Peyer's patch (tissue), 4 donors: ENCODE measurements around the gene DSCAML1. TPM values are rescaled to one million over a fixed set of nuclear protein-coding genes. Genes with fewer than 3 reads are reported as not detected.
A peak's percentile ranks its signal among the peaks of the same experiment; 100 is the strongest.

Experiments
- DNase-seq, 3 donors: peaks; one replicate each; pipeline ENCODE4 v3.0.0-alpha.2; 2017 to 2019
- H3K27ac ChIP-seq, 4 donors: fragments of 200-600 bp; sonication (generic); one replicate each; pipeline ENCODE4 v1.5.1; 2016 to 2019
- H3K27me3 ChIP-seq, 2 donors: fragments of 200-600 bp; sonication (generic); one replicate each; pipeline ENCODE4 v1.5.1; 2019
- H3K36me3 ChIP-seq, 3 donors: fragments of 200-600 bp; sonication (generic); one replicate each; pipeline ENCODE4 v1.5.1; 2016 to 2019
- H3K4me1 ChIP-seq, 4 donors: fragments of 200-600 bp; sonication (generic); one replicate each; pipeline ENCODE4 v1.5.1; 2016 to 2019
- H3K4me3 ChIP-seq, 4 donors: fragments of 200-600 bp; sonication (generic); 1 replicate in 3 of 4; 2 replicates in 1 of 4; pipeline ENCODE4 v1.5.1; 2016 to 2019; ENCODE audit warnings: mild to moderate bottlenecking in 1 of 4
- H3K9me3 ChIP-seq, 4 donors: fragments of 200-600 bp; sonication (generic); one replicate each; pipeline ENCODE4 v1.5.1; 2016 to 2019; ENCODE audit warnings: mild to moderate bottlenecking in 1 of 4
- POLR2A ChIP-seq, 2 donors: fragments of 450-650 bp; IDR thresholded peaks; one replicate each; pipeline ENCODE4 v1.5.1; 2017; ENCODE audit warnings: antibody characterized with exemption in 2 of 2, mild to moderate bottlenecking in 2 of 2, moderate library complexity in 2 of 2
- total RNA-seq, 4 donors: library from RNA; depleted of rRNA; stranded (reverse); fragments of >200 nt; gene quantifications; one replicate each; pipeline ENCODE4 v1.1.0, GENCODE V29; 2016
- TF ChIP-seq, protein P1 (sequence below), 6 experiments: fragments of 450-650 bp in 4 of 6; fragments of 200-600 bp in 2 of 6; sonication (generic) in 1 of 6; IDR thresholded peaks; one replicate each; pipeline ENCODE4 v1.5.1; 2017 to 2019; ENCODE audit warnings: antibody characterized with exemption in 6 of 6, mild to moderate bottlenecking in 3 of 6, moderate library complexity in 1 of 6

The DSCAML1 gene
- total RNA-seq, 4 donors from 2014 or later, result 0.18 to 5.8 (median 2.9) TPM

DNA sequence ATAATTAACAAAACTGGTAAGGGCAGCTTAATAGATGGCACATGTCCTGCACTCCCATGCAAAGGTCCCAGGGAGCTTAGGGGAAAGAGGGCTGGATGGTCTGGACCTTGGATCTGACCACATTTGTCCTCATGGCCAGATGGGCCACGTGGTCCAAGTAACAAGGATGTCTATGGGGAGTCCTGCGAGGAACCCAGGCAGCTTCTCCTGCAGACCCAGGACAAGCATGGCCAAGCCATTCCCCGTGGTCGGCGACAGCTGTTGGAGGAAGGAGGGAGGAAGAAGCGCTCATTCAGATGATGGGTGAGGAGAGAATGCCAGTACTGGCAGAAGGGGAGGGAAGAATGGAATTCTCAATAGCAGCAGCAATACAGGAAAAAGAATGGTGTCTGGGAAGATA, 109.2 kb downstream of the DSCAML1 start:
- H3K9me3 ChIP-seq, result no peaks in the 10 kb centered on the region
- H3K4me1 ChIP-seq, result peaks cover 0 to 17% (median 2%) of the 10 kb centered on the region in 4 donors
- H3K27ac ChIP-seq, result no peak overlapping the region
- no peak for TF ChIP-seq POLR2A (IDR thresholded peaks at IDR 0.05)
- H3K36me3 ChIP-seq, result no peaks in the 10 kb centered on the region
- no peak for DNase-seq
- no peak overlapping the region for H3K4me3 ChIP-seq
- H3K27me3 ChIP-seq, result no peaks in the 10 kb centered on the region

DNA sequence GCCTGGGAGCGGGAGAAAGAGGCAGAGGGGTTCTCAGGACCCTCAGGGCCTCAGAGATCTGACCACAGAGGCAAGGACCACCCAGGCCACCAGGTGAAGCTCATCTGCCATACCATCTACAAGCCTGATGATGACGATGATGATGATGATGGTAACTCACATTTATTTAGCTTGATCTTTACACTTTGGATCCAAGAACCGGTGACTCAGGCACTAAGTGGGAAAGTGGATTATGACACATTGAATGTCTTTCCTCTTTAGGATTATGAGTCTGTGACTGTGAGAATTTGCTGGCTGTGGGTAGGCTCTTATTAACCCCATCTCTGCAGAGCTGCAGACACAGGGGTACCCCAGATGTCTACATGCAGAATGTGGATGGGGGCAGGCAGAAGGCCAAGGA, 110.3 kb downstream of the DSCAML1 start:
- TF ChIP-seq, protein P1, sequence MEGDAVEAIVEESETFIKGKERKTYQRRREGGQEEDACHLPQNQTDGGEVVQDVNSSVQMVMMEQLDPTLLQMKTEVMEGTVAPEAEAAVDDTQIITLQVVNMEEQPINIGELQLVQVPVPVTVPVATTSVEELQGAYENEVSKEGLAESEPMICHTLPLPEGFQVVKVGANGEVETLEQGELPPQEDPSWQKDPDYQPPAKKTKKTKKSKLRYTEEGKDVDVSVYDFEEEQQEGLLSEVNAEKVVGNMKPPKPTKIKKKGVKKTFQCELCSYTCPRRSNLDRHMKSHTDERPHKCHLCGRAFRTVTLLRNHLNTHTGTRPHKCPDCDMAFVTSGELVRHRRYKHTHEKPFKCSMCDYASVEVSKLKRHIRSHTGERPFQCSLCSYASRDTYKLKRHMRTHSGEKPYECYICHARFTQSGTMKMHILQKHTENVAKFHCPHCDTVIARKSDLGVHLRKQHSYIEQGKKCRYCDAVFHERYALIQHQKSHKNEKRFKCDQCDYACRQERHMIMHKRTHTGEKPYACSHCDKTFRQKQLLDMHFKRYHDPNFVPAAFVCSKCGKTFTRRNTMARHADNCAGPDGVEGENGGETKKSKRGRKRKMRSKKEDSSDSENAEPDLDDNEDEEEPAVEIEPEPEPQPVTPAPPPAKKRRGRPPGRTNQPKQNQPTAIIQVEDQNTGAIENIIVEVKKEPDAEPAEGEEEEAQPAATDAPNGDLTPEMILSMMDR (IDR thresholded peaks at IDR 0.05), result peak in 1 of 6 experiments; percentile 2
- no peak for TF ChIP-seq POLR2A (IDR thresholded peaks at IDR 0.05)
- no peaks in the 10 kb centered on the region for H3K27me3 ChIP-seq
- H3K4me1 ChIP-seq, result peaks cover 0 to 17% (median 2%) of the 10 kb centered on the region in 4 donors
- H3K4me3 ChIP-seq, result no peak overlapping the region
- no peaks in the 10 kb centered on the region for H3K36me3 ChIP-seq
- peak overlapping the region in 1 of 4 donors; percentile 15 for H3K27ac ChIP-seq
- peak in 1 of 3 donors; percentile 48 for DNase-seq
- no peaks in the 10 kb centered on the region for H3K9me3 ChIP-seq

DNA sequence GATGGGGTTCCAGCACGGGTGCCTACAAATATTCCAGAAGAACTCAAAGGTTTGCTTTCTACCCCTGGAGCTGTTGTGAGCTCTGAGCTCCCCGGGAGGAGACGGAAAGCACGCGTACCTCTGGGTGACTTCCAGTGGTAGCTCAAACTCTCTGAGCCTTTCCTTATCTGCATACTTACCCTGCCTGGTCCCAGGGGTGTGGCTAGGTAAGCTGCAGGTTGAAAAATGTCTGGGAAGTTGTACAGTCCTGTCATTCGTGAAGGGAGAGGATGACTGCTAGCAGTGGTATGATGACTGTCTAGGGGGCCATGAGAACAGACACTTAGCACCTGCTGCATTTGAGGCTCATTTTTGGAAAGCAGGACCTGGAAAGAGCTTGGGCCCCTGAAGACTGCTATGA, 111.5 kb downstream of the DSCAML1 start:
- H3K4me1 ChIP-seq, result peaks cover 0 to 17% (median 2%) of the 10 kb centered on the region in 4 donors
- peak overlapping the region in 2 of 4 donors; percentile 37 to 84 for H3K27ac ChIP-seq

DNA sequence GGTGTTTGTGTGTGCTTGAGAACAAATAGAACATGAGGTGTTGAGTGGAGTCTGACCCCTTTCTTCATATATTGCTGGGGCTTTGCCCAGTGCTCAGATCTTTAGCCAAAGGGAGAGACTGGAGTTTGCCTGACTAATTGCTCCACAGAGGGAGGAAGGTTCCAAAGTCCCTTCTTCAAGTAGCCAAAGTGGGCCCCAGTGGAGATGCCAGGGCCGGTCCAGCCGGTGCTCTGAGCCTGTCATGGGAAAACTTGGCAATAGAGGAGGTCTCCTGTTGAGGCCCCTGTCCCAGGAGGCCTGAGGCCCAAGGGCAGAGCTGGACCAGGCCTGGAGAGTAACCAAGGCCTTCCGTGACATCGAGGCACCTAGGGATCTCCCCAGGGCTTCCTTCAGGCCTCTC, 112.3 kb downstream of the DSCAML1 start:
- no peak for TF ChIP-seq POLR2A (IDR thresholded peaks at IDR 0.05)
- TF ChIP-seq, protein P1 (IDR thresholded peaks at IDR 0.05), result no peak
- H3K36me3 ChIP-seq, result no peaks in the 10 kb centered on the region
- no peaks in the 10 kb centered on the region for H3K27me3 ChIP-seq
- DNase-seq, result peak in 2 of 3 donors; percentile 59 to 73
- no peaks in the 10 kb centered on the region for H3K9me3 ChIP-seq
- H3K4me3 ChIP-seq, result no peak overlapping the region
- H3K27ac ChIP-seq, result peak overlapping the region in 2 of 4 donors; percentile 37 to 84
- H3K4me1 ChIP-seq, result peaks cover 0 to 18% (median 2%) of the 10 kb centered on the region in 4 donors

More for the DNA sequence above, 111.5 kb downstream of the DSCAML1 start:
- Histone ChIP-seq H3K36me3 (no peaks in the 10 kb centered on the region), H3K4me3 (no peak overlapping the region), H3K9me3 (no peaks in the 10 kb centered on the region), H3K27me3 (no peaks in the 10 kb centered on the region)
- no peak for DNase-seq
- TF ChIP-seq POLR2A (IDR thresholded peaks at IDR 0.05), result no peak
- TF ChIP-seq, protein P1 (IDR thresholded peaks at IDR 0.05), result no peak

DNA sequence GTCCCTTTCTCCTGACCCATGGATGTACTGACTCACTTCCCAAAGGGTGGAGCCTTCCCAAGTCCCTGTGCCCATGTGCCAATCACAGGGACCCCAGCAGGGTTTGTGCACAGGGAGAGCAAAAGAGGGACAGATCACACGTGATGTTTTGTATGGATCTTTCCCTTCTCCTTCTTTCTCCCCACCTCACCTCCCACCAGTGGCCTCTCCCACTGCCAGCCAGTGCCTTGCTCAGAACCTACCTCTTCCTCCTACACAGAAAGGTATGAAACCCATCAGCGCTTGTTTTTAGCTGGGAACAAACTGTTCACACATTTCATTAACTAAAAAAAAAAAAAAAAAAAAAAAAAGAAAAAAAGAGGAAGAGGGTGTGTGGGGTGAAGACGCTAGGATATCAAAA, 112.9 kb downstream of the DSCAML1 start:
- Histone ChIP-seq H3K27me3 (no peaks in the 10 kb centered on the region), H3K4me1 (peaks cover 0 to 24% (median 3%) of the 10 kb centered on the region in 4 donors), H3K9me3 (no peaks in the 10 kb centered on the region), H3K27ac (peak overlapping the region in 1 of 4 donors; percentile 84), H3K36me3 (no peaks in the 10 kb centered on the region), H3K4me3 (no peak overlapping the region)
- TF ChIP-seq, protein P1 (IDR thresholded peaks at IDR 0.05), result no peak
- no peak for TF ChIP-seq POLR2A (IDR thresholded peaks at IDR 0.05)
- no peak for DNase-seq

DNA sequence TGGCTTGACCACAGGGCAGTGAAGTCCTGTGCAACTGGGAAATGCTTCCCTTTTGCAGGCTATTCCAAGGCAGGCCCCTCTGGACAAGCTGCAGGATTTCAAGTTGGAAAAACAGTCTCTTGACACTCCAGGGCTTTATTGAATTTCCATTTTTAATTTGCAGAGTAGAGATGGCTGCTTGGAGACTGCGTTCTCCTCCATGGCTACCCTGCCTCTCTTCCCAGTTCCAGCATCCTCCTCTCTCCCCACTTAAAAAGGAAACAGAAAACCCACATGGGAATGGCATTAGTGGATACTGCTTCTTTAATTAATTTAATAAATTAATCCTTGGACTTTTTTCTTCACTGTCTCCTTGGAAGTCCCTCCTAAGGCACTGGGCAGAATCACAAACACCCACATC, 115.6 kb downstream of the DSCAML1 start:
- no peak overlapping the region for H3K4me3 ChIP-seq
- no peaks in the 10 kb centered on the region for H3K27me3 ChIP-seq
- no peak for DNase-seq
- H3K9me3 ChIP-seq, result no peaks in the 10 kb centered on the region
- TF ChIP-seq, protein P1 (IDR thresholded peaks at IDR 0.05), result no peak
- no peak for TF ChIP-seq POLR2A (IDR thresholded peaks at IDR 0.05)
- H3K36me3 ChIP-seq, result no peaks in the 10 kb centered on the region
- no peak overlapping the region for H3K27ac ChIP-seq
- H3K4me1 ChIP-seq, result peaks cover 0 to 28% (median 4%) of the 10 kb centered on the region in 4 donors
